H9 (cell line): ENCODE data around the gene NCDN. TPM values are rescaled to one million over a fixed set of nuclear protein-coding genes. Genes with fewer than 3 reads are reported as not detected.

Experiments
- DNase-seq: peaks from one replicate; pipeline ENCODE4 v3.0.0-alpha.2; 2017
- H2AFZ ChIP-seq: one replicate; pipeline ENCODE4 v1.6.1; 2013; ENCODE audit warnings: mild to moderate bottlenecking, low read length, control low read depth, moderate library complexity
- H2AK5ac ChIP-seq: 2 replicates; pipeline ENCODE4 v1.6.1; 2013; ENCODE audit warnings: low read length, control low read depth, mixed read lengths; ENCODE audit not compliant: insufficient read length
- H2BK120ac ChIP-seq: one replicate; pipeline ENCODE4 v1.6.1; 2013; ENCODE audit warnings: low read depth, mild to moderate bottlenecking, low read length, control low read depth, inconsistent platforms; ENCODE audit not compliant: poor library complexity, severe bottlenecking
- H2BK12ac ChIP-seq: 2 replicates; pipeline ENCODE4 v1.6.1; 2013; ENCODE audit warnings: low read length, control low read depth, mixed read lengths, low read depth; ENCODE audit not compliant: insufficient read length
- H2BK15ac ChIP-seq: 2 replicates; pipeline ENCODE4 v1.6.1; 2013; ENCODE audit warnings: low read depth, low read length, control low read depth
- H2BK20ac ChIP-seq: one replicate; pipeline ENCODE4 v1.6.1; 2013; ENCODE audit warnings: low read depth, mild to moderate bottlenecking, low read length, control low read depth, inconsistent platforms; ENCODE audit not compliant: poor library complexity, severe bottlenecking
- H2BK5ac ChIP-seq: 2 replicates; pipeline ENCODE4 v1.6.1; 2013; ENCODE audit warnings: low read length, control low read depth, mixed read lengths; ENCODE audit not compliant: insufficient read length
- H3K14ac ChIP-seq: 2 replicates; pipeline ENCODE4 v1.6.1; 2013; ENCODE audit warnings: low read length, control low read depth; ENCODE audit not compliant: insufficient read depth
- H3K18ac ChIP-seq: 2 replicates; pipeline ENCODE4 v1.6.1; 2013; ENCODE audit warnings: low read depth, mild to moderate bottlenecking, mixed read lengths, low read length, control low read depth; ENCODE audit not compliant: insufficient read length
- H3K23ac ChIP-seq: 2 replicates; pipeline ENCODE4 v1.6.1; 2013; ENCODE audit warnings: low read length, control low read depth, mixed read lengths, low read depth; ENCODE audit not compliant: insufficient read length
- H3K23me2 ChIP-seq: 2 replicates; pipeline ENCODE4 v1.6.1; 2013; ENCODE audit warnings: low read depth, mild to moderate bottlenecking, mixed read lengths, low read length, control low read depth; ENCODE audit not compliant: insufficient read length, poor library complexity, severe bottlenecking
- H3K27ac ChIP-seq: 2 replicates; pipeline ENCODE4 v1.5.1; 2013; ENCODE audit warnings: low read length, control low read depth, mixed read lengths, low read depth; ENCODE audit not compliant: insufficient read length
- H3K27me3 ChIP-seq: 2 replicates; pipeline ENCODE4 v1.6.1; 2013; ENCODE audit warnings: low read length, control low read depth, inconsistent platforms; ENCODE audit not compliant: insufficient read depth
- H3K4ac ChIP-seq: 2 replicates; pipeline ENCODE4 v1.6.1; 2013; ENCODE audit warnings: low read depth, mild to moderate bottlenecking, control low read depth, inconsistent platforms, low read length, moderate library complexity
- H3K4me1 ChIP-seq: 2 replicates; pipeline ENCODE4 v1.6.1; 2013; ENCODE audit warnings: low read length, control low read depth, inconsistent platforms; ENCODE audit not compliant: insufficient read depth
- H3K4me2 ChIP-seq: 2 replicates; pipeline ENCODE4 v1.6.1; 2013; ENCODE audit warnings: low read length, control low read depth, mixed read lengths; ENCODE audit not compliant: insufficient read length, insufficient read depth
- H3K56ac ChIP-seq: 2 replicates; pipeline ENCODE4 v1.6.1; 2013; ENCODE audit warnings: low read depth, mild to moderate bottlenecking, mixed read lengths, low read length, control low read depth; ENCODE audit not compliant: insufficient read length
- H3K79me1 ChIP-seq: 2 replicates; pipeline ENCODE4 v1.6.1; 2013; ENCODE audit warnings: low read depth, mild to moderate bottlenecking, moderate library complexity, low read length, control low read depth, inconsistent platforms; ENCODE audit not compliant: insufficient read depth, poor library complexity, severe bottlenecking
- H3K79me2 ChIP-seq: 2 replicates; pipeline ENCODE4 v1.6.1; 2013; ENCODE audit warnings: low read length, control low read depth, inconsistent platforms; ENCODE audit not compliant: insufficient read depth
- H3K9ac ChIP-seq: 2 replicates; pipeline ENCODE4 v1.6.1; 2013; ENCODE audit warnings: low read length, control low read depth, mixed read lengths; ENCODE audit not compliant: insufficient read length; ENCODE audit errors: extremely low read depth
- H3K9me3 ChIP-seq: one replicate; pipeline ENCODE4 v1.6.1; 2013; ENCODE audit warnings: low read depth, low read length, inconsistent platforms; ENCODE audit not compliant: control insufficient read depth
- H3T11ph ChIP-seq: one replicate; pipeline ENCODE4 v1.6.1; 2013; ENCODE audit warnings: mild to moderate bottlenecking, low read length, control low read depth, inconsistent platforms
- H4K20me1 ChIP-seq: one replicate; pipeline ENCODE4 v1.6.1; 2013; ENCODE audit not compliant: control insufficient read depth, insufficient read length, insufficient read depth
- H4K5ac ChIP-seq: 2 replicates; pipeline ENCODE4 v1.6.1; 2013; ENCODE audit warnings: low read depth, mild to moderate bottlenecking, mixed read lengths, low read length, control low read depth; ENCODE audit not compliant: insufficient read length
- H4K8ac ChIP-seq: replicated peaks from 2 replicates; pipeline ENCODE4 v1.6.1; 2013; ENCODE audit warnings: low read length, control low read depth, mixed read lengths, low read depth; ENCODE audit not compliant: insufficient read length
- H4K91ac ChIP-seq: 2 replicates; pipeline ENCODE4 v1.6.1; 2013; ENCODE audit warnings: low read depth, mild to moderate bottlenecking, moderate library complexity, mixed read lengths, low read length, control low read depth; ENCODE audit not compliant: insufficient read length
- H3K27ac Mint-ChIP-seq, 3 experiments: 2 replicates in 2 of 3; 3 replicates in 1 of 3; pipeline ENCODE4 v1.8.0; 2020 to 2021; ENCODE audit warnings: mixed read lengths in 3 of 3, mild to moderate bottlenecking in 1 of 3, moderate library complexity in 1 of 3
- H3K27me3 Mint-ChIP-seq: 2 replicates; pipeline ENCODE4 v1.8.0; 2021; ENCODE audit warnings: low read depth, mild to moderate bottlenecking, moderate library complexity, mixed read lengths
- H3K36me3 Mint-ChIP-seq, 3 experiments: 2 replicates in 2 of 3; 3 replicates in 1 of 3; pipeline ENCODE4 v1.8.0; 2020 to 2021; ENCODE audit warnings: low read depth in 3 of 3, mixed read lengths in 3 of 3; ENCODE audit not compliant: insufficient read depth in 1 of 3
- H3K4me1 Mint-ChIP-seq, 2 experiments: 2 replicates each; pipeline ENCODE4 v1.8.0; 2020; ENCODE audit warnings: mixed read lengths in 2 of 2
- H3K4me3 Mint-ChIP-seq, 2 experiments: 2 replicates in 1 of 2; 3 replicates in 1 of 2; pipeline ENCODE4 v1.8.0; 2020 to 2021; ENCODE audit warnings: mild to moderate bottlenecking in 2 of 2, mixed read lengths in 2 of 2, moderate library complexity in 1 of 2
- H3K9me3 Mint-ChIP-seq, 2 experiments: 2 replicates in 1 of 2; 3 replicates in 1 of 2; pipeline ENCODE4 v1.8.0; 2020; ENCODE audit warnings: mild to moderate bottlenecking in 2 of 2, mixed read lengths in 2 of 2, moderate library complexity in 1 of 2
- CTCF ChIP-seq: fragments of 200-600 bp; sonication (generic); conservative IDR thresholded peaks from 3 replicates; pipeline ENCODE4 v1.8.0; 2021; ENCODE audit warnings: antibody characterized with exemption, mild to moderate bottlenecking
- WGBS: extraction: QIAGEN DNeasy Blood & Tissue Kit; methylation state at CpG from one replicate; pipeline ENCODE4 v1.1.7; 2013; ENCODE audit warnings: missing lambda C conversion rate, low lambda C conversion rate, mixed read lengths; ENCODE audit not compliant: insufficient read length; ENCODE audit errors: extremely low coverage; 5-methylcytosine and 5-hydroxymethylcytosine counted together
- total RNA-seq: library from RNA; stranded (reverse); gene quantifications from 2 replicates; pipeline ENCODE4 v1.2.1, GENCODE V29; 2021

The NCDN gene
- total RNA-seq, 1 experiment from 2014 or later, result 44.2 TPM

GRCh38 chr1:35611655-35612054 is 54.1 kb downstream of the NCDN start:
- H4K20me1 ChIP-seq, result no peaks in the 10 kb centered on the region
- no peak overlapping the region for H2AFZ ChIP-seq
- H3K79me1 ChIP-seq, result peaks cover 3% of the 10 kb centered on the region
- H3K4me1 Mint-ChIP-seq, result peaks cover 8 to 11% of the 10 kb centered on the region in 2 experiments
- TF ChIP-seq CTCF, result no peak
- no peak overlapping the region for H3K9ac ChIP-seq
- no peaks in the 10 kb centered on the region for H3K23me2 ChIP-seq
- peaks cover 20 to 45% (median 37%) of the 10 kb centered on the region in 3 experiments; a peak in 6 of 7 replicates for H3K36me3 Mint-ChIP-seq
- H3K9me3 Mint-ChIP-seq, result no peaks in the 10 kb centered on the region
- H3K4me2 ChIP-seq, result no peak overlapping the region
- no CpG with 5 or more reads among the region's 7 CpGs for WGBS
- H3K4ac ChIP-seq, result no peak overlapping the region
- no peak overlapping the region for H2BK120ac ChIP-seq
- no peaks in the 10 kb centered on the region for H3K27me3 Mint-ChIP-seq
- H3K27ac ChIP-seq, result no peak overlapping the region
- no peak overlapping the region for H3K56ac ChIP-seq
- no peak overlapping the region for H4K8ac ChIP-seq
- no peak overlapping the region for H4K91ac ChIP-seq
- DNase-seq, result no peak
- no peak overlapping the region for H3K23ac ChIP-seq
- H3K18ac ChIP-seq, result no peak overlapping the region
- H3T11ph ChIP-seq, result no peak overlapping the region
- no peak overlapping the region for H4K5ac ChIP-seq
- H2BK5ac ChIP-seq, result no peak overlapping the region
- H3K4me3 Mint-ChIP-seq, result no peak overlapping the region
- no peaks in the 10 kb centered on the region for H3K27me3 ChIP-seq
- no peak overlapping the region for H2AK5ac ChIP-seq
- no peaks in the 10 kb centered on the region for H3K4me1 ChIP-seq
- no peak overlapping the region for H2BK15ac ChIP-seq
- H2BK20ac ChIP-seq, result no peak overlapping the region
- H3K14ac ChIP-seq, result no peak overlapping the region
- no peaks in the 10 kb centered on the region for H3K9me3 ChIP-seq
- no peak overlapping the region for H2BK12ac ChIP-seq
- H3K27ac Mint-ChIP-seq, result no peak overlapping the region
- H3K79me2 ChIP-seq, result no peaks in the 10 kb centered on the region
